ENCODE results near the gene INPP5A.

DNA sequence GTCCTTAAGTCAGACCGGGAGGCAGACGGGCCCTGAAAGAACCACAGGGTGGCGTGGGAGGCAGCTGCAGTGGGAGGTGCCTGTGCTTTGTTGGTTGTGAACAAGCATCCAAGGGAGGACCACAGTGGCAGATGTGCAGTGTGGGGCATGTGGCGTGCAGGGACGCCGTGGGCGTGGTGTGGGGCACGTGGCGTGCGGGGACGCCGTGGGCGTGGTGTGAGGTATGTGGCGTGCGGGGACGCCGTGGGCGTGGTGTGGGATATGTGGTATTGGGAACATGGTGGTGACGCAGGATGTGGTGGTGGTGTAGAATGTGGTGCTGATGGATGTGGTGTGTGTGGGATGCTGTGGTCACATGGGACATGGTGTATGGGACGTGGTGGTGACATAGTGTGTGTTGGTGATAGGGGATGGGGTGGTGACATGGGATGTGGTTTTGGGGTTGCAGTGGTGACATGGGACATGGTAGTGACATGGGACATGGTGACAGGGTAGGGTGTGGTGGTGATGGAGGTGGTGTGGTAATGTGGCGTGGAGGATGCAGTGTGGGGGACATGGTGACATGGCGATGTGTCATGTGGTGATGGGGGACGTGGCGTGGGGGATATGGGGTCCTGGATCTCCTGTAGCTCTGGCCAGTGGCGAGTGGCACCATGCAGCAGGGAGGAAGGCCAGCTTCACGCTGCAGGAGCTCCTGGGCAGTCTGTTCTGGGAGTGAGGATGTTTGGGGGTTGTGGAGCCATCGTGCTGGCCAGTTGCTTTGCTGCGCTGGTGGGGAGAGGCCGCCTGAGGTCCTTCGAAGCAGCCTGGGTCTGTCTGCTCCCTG is 78.8 kb downstream of the INPP5A start:
- TF ChIP-seq, protein P1, sequence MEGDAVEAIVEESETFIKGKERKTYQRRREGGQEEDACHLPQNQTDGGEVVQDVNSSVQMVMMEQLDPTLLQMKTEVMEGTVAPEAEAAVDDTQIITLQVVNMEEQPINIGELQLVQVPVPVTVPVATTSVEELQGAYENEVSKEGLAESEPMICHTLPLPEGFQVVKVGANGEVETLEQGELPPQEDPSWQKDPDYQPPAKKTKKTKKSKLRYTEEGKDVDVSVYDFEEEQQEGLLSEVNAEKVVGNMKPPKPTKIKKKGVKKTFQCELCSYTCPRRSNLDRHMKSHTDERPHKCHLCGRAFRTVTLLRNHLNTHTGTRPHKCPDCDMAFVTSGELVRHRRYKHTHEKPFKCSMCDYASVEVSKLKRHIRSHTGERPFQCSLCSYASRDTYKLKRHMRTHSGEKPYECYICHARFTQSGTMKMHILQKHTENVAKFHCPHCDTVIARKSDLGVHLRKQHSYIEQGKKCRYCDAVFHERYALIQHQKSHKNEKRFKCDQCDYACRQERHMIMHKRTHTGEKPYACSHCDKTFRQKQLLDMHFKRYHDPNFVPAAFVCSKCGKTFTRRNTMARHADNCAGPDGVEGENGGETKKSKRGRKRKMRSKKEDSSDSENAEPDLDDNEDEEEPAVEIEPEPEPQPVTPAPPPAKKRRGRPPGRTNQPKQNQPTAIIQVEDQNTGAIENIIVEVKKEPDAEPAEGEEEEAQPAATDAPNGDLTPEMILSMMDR (IDR thresholded peaks at IDR 0.05; ENCODE audit: poor library complexity) = no peak
- no peak for TF ChIP-seq EZH2phosphoT487 (IDR thresholded peaks at IDR 0.05; ENCODE audit: low read depth, severe bottlenecking, unreplicated experiment)
- no peak for TF ChIP-seq EZH2 (IDR thresholded peaks at IDR 0.05; ENCODE audit: borderline replicate concordance)
